IgD-negative memory B cell (primary cell): ENCODE results near the gene PRDX1. TPM values are rescaled to one million over a fixed set of nuclear protein-coding genes. Genes with fewer than 3 reads are reported as not detected.

Experiments used
- H3K27ac Mint-ChIP-seq, 3 donors: one replicate each; pipeline ENCODE4 v1.8.0; 2020 to 2022; ENCODE audit warnings: mild to moderate bottlenecking in 3 of 3, mixed read lengths in 3 of 3, moderate library complexity in 1 of 3
- H3K27me3 Mint-ChIP-seq: one replicate; pipeline ENCODE4 v1.8.0; 2021; ENCODE audit warnings: mixed read lengths
- H3K36me3 Mint-ChIP-seq: one replicate; pipeline ENCODE4 v1.8.0; 2020; ENCODE audit warnings: mild to moderate bottlenecking, mixed read lengths
- H3K4me1 Mint-ChIP-seq, 3 donors: one replicate each; pipeline ENCODE4 v1.8.0; 2020 to 2022; ENCODE audit warnings: mixed read lengths in 3 of 3, mild to moderate bottlenecking in 1 of 3
- H3K4me3 Mint-ChIP-seq, 4 donors: one replicate each; pipeline ENCODE4 v1.8.0; 2020 to 2022; ENCODE audit warnings: mild to moderate bottlenecking in 4 of 4, mixed read lengths in 4 of 4, moderate library complexity in 3 of 4
- H3K9me3 Mint-ChIP-seq, 3 donors: one replicate each; pipeline ENCODE4 v1.8.0; 2020 to 2021; ENCODE audit warnings: mixed read lengths in 3 of 3, mild to moderate bottlenecking in 1 of 3
- polyA plus RNA-seq: library from polyadenylated mRNA; unstranded; fragments of 300-500 nt; fragmentation: Illumina TruSeq; gene quantifications from one replicate; pipeline ENCODE4 v1.2.3, GENCODE V29; 2021

The PRDX1 gene
- polyA plus RNA-seq: 264 TPM

DNA sequence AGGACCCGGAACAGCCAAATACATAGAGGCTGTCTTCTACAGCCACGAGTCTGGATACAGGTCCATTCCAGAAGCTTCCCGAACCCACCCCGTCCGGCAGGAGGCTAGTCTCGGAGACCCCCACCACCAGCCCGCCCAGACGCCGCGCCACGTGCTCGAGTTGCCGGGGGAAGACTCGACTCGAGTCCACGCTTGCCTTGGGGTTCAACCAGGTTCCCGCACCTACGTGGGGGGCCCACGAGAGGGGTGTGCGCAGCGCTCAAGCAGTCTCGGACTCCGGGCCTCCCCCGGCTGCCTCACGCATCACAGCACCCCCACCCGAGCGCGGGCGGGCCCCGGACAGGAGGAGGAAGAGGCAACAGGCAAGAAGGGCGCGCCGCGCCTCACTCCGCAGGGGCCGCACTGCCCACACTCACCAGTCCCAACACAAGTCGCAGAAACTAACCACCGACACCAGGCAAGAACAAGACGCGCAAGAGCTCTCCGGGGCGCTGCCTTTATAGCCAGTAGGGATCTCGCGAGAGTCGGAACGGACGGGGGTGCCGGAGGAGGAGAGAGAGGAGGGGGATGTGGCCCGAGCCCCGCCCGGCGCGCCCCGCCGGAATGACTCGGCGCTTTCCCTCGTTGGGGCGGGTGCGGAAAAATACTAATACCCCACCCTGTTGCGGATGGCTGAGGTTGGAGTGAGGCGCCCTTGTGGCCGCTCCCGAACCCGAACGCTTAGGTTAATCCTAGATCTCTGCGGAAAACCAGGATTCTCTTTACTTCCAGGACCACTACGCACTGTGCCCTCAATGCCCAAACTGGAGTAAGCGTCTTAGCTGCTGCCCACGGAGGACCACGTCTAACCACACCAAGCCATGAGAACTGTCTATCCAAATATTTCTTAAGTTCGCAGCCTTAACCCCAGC, at the start of gene PRDX1:
Gene PRDX1, minus strand, starts transcription at position 472 of the 911 bp plus-strand sequence. CDS start 2,841 bp downstream, outside the sequence.
- Mint-ChIP-seq H3K4me3 (peak within 1 kb of the TSS; percentile 91 to 97 (median 95)), H3K36me3 (no peaks in the 10 kb centered on the region), H3K4me1 (peaks cover 24 to 30% (median 26%) of the 10 kb centered on the region in 3 donors), H3K9me3 (peaks cover 0 to 2% (median 0%) of the 10 kb centered on the region in 3 donors), H3K27me3 (no peaks in the 10 kb centered on the region), H3K27ac (peak within 1 kb of the TSS; percentile 83 to 98 (median 96))

DNA sequence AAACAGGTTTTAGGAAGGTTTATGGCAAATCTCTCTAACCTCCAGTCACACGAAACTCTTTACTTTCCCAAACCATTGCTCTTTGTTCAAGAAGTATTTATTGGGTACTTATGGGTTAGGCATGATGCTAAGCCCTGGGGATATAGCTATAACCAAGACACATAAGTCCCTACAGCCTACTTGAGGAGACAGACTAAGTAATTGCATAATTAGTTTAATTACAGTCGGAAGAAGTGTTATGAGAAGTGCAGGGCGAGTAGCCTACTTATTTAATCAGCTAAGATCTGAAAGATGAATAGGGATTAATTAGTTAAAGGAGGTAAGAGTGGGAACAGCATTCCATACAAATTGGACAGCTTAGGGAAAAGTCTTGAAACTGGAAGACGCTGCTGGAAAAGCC, 48.9 kb upstream of the PRDX1 start:
- Mint-ChIP-seq H3K9me3 (no peaks in the 10 kb centered on the region), H3K4me3 (no peak overlapping the region), H3K4me1 (peaks cover 0 to 1% (median 0%) of the 10 kb centered on the region in 3 donors), H3K27me3 (no peaks in the 10 kb centered on the region), H3K27ac (no peak overlapping the region), H3K36me3 (no peaks in the 10 kb centered on the region)

DNA sequence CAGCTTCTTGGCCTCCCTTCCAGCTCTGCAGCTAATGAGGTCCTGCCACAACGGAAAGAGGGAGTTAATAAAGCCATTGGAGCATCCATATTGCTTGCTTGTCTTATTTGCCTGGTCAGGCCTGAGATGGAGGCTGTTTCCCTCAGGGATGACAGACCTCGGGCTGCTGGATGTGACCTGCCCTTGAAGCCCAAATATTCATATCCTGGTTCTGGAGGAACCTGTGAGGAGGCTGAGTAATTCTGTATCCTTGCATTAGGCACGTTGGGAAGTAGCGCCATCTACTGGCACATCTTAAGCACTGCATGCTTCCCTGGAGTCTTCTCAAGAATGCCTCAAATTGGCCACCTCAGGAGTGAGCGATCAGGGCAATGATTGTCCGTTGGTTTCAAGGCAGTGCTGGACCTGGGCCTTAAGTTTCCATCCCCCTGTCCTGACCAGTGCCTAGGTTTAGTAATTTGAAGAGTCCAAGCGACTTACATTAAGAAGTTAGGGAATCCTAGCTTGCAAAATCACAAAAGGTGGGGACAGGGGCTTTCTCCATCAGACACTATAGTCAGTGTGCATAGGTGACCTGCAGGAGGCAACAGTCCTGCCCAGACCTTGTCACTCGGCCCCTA, 48.4 kb upstream of the PRDX1 start:
- no peaks in the 10 kb centered on the region for H3K9me3 Mint-ChIP-seq
- no peaks in the 10 kb centered on the region for H3K27me3 Mint-ChIP-seq
- peaks cover 0 to 1% (median 0%) of the 10 kb centered on the region in 3 donors for H3K4me1 Mint-ChIP-seq

DNA sequence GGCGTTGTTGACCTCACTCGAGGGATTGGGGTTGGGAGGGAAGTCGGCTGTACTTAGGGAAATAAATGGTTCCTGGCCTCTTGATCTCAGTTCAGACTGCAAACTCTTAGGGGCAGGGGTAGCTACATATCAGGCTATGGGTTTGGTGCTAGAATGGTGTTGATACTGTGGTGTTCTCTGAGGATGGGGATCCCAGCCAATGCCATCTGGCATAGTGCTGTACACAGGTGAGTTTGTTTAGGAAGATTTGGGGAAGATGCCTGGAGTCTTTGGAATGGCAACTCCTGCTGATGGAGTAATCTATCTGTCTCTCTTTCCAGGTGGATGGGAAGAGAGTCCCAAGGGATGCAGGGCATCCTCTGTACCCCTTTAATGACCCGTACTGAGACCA, 47.9 kb upstream of the PRDX1 start:
- Mint-ChIP-seq H3K9me3 (no peaks in the 10 kb centered on the region), H3K27me3 (no peaks in the 10 kb centered on the region), H3K4me1 (peaks cover 0 to 1% (median under 1%) of the 10 kb centered on the region in 3 donors), H3K4me3 (no peak overlapping the region), H3K36me3 (no peaks in the 10 kb centered on the region), H3K27ac (peak overlapping the region in 2 of 3 donors; percentile 5 to 84)

More for the DNA sequence above, 48.4 kb upstream of the PRDX1 start:
- H3K4me3 Mint-ChIP-seq: no peak overlapping the region
- no peaks in the 10 kb centered on the region for H3K36me3 Mint-ChIP-seq
- H3K27ac Mint-ChIP-seq: peak overlapping the region in 1 of 3 donors; percentile 84

DNA sequence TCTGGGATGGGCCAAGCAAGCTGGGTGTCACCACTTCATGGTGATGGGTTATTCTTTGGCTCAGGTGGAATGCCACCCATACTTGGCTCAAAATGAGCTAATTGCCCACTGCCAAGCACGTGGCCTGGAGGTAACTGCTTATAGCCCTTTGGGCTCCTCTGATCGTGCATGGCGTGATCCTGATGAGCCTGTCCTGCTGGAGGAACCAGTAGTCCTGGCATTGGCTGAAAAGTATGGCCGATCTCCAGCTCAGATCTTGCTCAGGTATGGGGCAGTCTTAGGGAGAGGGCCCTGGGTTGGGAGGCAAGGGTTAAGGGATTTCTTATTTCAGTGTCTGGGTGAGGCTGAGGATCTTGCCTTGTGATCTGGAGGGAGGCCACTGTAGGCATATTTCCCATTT, 46.7 kb upstream of the PRDX1 start:
- peaks cover 0 to 4% (median 1%) of the 10 kb centered on the region in 3 donors for H3K4me1 Mint-ChIP-seq
- H3K36me3 Mint-ChIP-seq: no peaks in the 10 kb centered on the region
- H3K27me3 Mint-ChIP-seq: no peaks in the 10 kb centered on the region
- H3K9me3 Mint-ChIP-seq: no peaks in the 10 kb centered on the region
- H3K27ac Mint-ChIP-seq: peak overlapping the region in 2 of 3 donors; percentile 21 to 91
- no peak overlapping the region for H3K4me3 Mint-ChIP-seq

- no peaks in the 10 kb centered on the region for H3K27me3 Mint-ChIP-seq
- H3K36me3 Mint-ChIP-seq: no peaks in the 10 kb centered on the region
- no peak overlapping the region for H3K4me3 Mint-ChIP-seq
- peak overlapping the region in 1 of 3 donors; percentile 91 for H3K27ac Mint-ChIP-seq
- H3K4me1 Mint-ChIP-seq: peaks cover 0 to 4% (median 1%) of the 10 kb centered on the region in 3 donors
- H3K9me3 Mint-ChIP-seq: no peaks in the 10 kb centered on the region
Measured at GRCh38 chr1:45567911-45568310, 46.2 kb upstream of the PRDX1 start.

DNA sequence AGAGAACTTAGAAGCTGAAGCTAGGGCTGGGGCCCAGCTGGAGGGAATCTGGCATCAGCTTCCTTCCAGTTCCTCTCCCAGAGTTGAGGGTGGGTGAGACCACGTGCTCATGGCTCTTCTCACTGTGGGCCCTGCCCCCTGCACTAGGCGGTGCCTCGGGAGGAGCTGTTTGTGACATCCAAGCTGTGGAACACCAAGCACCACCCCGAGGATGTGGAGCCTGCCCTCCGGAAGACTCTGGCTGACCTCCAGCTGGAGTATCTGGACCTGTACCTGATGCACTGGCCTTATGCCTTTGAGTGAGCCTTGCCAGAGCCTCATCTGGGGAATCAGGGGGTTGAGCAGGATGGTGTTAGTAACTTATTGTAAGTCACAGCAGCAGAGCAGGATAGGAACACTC, 45.0 kb upstream of the PRDX1 start:
- peaks cover 2% of the 10 kb centered on the region for H3K36me3 Mint-ChIP-seq
- H3K4me3 Mint-ChIP-seq: no peak overlapping the region
- peaks cover 0 to 4% (median 3%) of the 10 kb centered on the region in 3 donors for H3K4me1 Mint-ChIP-seq
- H3K27ac Mint-ChIP-seq: peak overlapping the region in 1 of 3 donors; percentile 81
- no peaks in the 10 kb centered on the region for H3K27me3 Mint-ChIP-seq
- no peaks in the 10 kb centered on the region for H3K9me3 Mint-ChIP-seq

GRCh38 chr1:45563843-45564242, 42.2 kb upstream of the PRDX1 start:
- Mint-ChIP-seq H3K27ac (peak overlapping the region in 1 of 3 donors; percentile 39), H3K4me3 (no peak overlapping the region), H3K4me1 (peaks cover 2 to 6% (median 4%) of the 10 kb centered on the region in 3 donors), H3K36me3 (peaks cover 2% of the 10 kb centered on the region), H3K9me3 (no peaks in the 10 kb centered on the region), H3K27me3 (no peaks in the 10 kb centered on the region)

DNA sequence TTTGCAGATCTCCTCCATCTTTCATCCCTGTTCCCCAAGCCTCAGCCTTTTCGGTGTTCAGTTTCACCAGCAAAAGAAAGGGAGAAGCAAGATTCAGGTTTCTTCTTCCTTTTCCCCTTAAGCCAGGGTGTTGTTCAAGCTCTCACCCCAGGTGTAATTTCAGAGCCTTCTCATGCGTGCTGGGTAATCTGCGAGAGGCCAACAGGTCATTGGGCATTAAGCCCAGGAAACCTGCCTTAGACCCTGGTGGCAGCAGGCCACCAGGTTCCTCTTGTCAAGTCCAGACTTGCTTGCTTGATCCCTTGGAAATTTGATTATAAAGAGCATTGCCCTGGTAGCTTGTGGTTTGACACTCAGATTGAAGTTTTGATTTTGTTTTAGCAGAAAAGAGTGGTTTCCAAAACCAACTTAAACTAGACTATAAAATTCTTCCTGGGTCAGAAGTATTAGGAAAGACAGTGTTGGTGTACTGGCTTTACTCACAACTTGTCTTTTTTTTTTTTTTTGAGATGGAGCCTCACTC, 35.8 kb upstream of the PRDX1 start:
- H3K27me3 Mint-ChIP-seq: no peaks in the 10 kb centered on the region

GRCh38 chr1:45554198-45554597, 32.5 kb upstream of the PRDX1 start:
- H3K4me3 Mint-ChIP-seq: no peak overlapping the region
- H3K9me3 Mint-ChIP-seq: no peaks in the 10 kb centered on the region
- H3K27ac Mint-ChIP-seq: no peak overlapping the region
- peaks cover 19 to 22% (median 21%) of the 10 kb centered on the region in 3 donors for H3K4me1 Mint-ChIP-seq
- H3K36me3 Mint-ChIP-seq: no peaks in the 10 kb centered on the region
- no peaks in the 10 kb centered on the region for H3K27me3 Mint-ChIP-seq

More for the DNA sequence above, 35.8 kb upstream of the PRDX1 start:
- Mint-ChIP-seq H3K36me3 (peaks cover 2% of the 10 kb centered on the region), H3K27ac (peak overlapping the region in 2 of 3 donors; percentile 72 to 74), H3K9me3 (no peaks in the 10 kb centered on the region), H3K4me3 (peak overlapping the region in 1 of 4 donors; percentile 28), H3K4me1 (peaks cover 4 to 9% (median 8%) of the 10 kb centered on the region in 3 donors)

- peak overlapping the region in 2 of 3 donors; percentile 10 to 54 for H3K27ac Mint-ChIP-seq
- peak overlapping the region; percentile 9 to 98 (median 38) for H3K4me3 Mint-ChIP-seq
- H3K4me1 Mint-ChIP-seq: peaks cover 16 to 19% (median 18%) of the 10 kb centered on the region in 3 donors
- H3K9me3 Mint-ChIP-seq: no peaks in the 10 kb centered on the region
- H3K27me3 Mint-ChIP-seq: no peaks in the 10 kb centered on the region
- no peaks in the 10 kb centered on the region for H3K36me3 Mint-ChIP-seq
Measured at GRCh38 chr1:45552331-45552730, 30.6 kb upstream of the PRDX1 start.

DNA sequence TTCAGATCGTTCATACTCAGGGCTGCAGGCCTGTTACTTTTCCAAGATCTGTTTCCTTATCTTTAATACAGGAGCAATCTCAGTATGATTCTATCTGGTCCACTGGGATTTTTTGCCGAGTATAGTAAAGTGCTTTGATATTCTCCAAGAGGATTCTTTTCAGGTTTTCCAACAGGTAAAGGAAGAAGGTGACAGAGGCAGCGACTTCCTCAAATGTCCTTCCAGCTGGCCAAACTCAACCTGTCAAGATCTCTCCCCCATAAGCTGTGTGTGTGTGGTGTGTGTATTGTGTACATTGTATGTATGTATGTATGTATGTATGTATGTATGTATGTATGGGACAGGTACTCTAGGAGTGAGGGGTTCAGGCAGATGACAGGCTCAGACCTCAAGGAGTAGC, 30.0 kb upstream of the PRDX1 start:
- peaks cover 16 to 18% (median 18%) of the 10 kb centered on the region in 3 donors for H3K4me1 Mint-ChIP-seq
- no peaks in the 10 kb centered on the region for H3K27me3 Mint-ChIP-seq
- no peaks in the 10 kb centered on the region for H3K36me3 Mint-ChIP-seq
- no peaks in the 10 kb centered on the region for H3K9me3 Mint-ChIP-seq
- peak overlapping the region in 2 of 3 donors; percentile 96 to 98 for H3K27ac Mint-ChIP-seq
- H3K4me3 Mint-ChIP-seq: peak overlapping the region; percentile 94 to 100 (median 98)

DNA sequence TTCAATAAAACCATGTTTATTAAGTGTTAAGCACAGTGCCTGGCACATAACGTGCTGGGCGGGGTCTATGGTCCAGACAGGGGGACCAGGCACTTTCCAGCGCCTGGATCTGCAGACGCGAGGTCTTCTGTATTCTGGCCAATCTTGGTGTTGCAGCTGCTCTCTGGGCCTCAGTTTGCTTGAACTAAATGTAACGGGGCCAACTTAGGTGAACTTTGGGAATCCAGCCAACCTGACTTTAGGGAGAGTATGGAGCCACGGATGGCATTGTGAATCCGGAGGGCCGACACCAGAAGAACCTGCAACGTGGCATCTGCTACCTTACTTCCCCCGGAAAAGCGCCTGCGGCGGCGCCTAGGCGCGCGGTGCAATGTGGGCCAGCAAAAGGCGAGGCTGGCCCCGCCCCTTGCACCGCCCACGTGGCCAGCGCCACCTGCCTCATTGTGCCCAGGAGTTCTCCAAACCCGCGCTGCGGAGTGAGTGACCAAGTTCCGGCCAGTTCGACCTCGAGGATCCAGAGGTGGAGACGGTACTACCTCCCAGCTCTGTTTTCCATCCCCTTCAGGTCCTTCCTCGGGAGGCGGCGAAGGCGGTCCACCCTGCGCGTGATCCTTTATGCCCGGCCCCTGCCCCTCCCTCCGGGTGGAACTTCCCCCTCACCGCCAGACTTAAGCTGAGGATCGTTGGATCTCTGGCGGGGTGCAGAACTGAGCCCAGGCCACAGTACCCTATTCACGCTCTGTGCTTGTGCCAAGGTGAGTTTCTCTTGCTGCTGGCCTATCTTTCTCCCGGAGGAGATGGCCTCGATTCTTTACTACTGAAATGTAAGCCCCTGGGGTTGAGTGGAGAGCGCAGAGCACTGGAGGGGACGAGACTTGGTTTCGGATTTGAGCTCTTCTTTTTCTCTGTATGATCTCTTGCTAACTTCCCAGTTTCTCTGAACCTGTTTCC, 29.0 kb upstream of the PRDX1 start, which contains the start of gene AKR1A1:
Gene AKR1A1, plus strand, starts transcription at position 426 of the 951 bp plus-strand sequence. CDS start 10,969 bp downstream, outside the sequence.
- Mint-ChIP-seq H3K4me3 (peak within 1 kb of the TSS; percentile 94 to 100 (median 98)), H3K9me3 (no peaks in the 10 kb centered on the region), H3K4me1 (peaks cover 18 to 22% (median 18%) of the 10 kb centered on the region in 3 donors)

More for the DNA sequence above, 29.0 kb upstream of the PRDX1 start, which contains the start of gene AKR1A1:
- peak within 1 kb of the TSS; percentile 96 to 98 (median 98) for H3K27ac Mint-ChIP-seq
- no peaks in the 10 kb centered on the region for H3K36me3 Mint-ChIP-seq
- no peaks in the 10 kb centered on the region for H3K27me3 Mint-ChIP-seq
